Endothelial cell of umbilical vein (primary cell): ENCODE results near the gene HEYL.

Experiments used
- CTCF ChIP-seq, 2 donors: IDR thresholded peaks; 1 replicate in 1 of 2; 2 replicates in 1 of 2; pipeline ENCODE4 v1.5.1; 2011; ENCODE audit warnings: low read length in 2 of 2, mild to moderate bottlenecking in 2 of 2, moderate library complexity in 2 of 2, control low read depth in 1 of 2, inconsistent platforms in 1 of 2, low read depth in 1 of 2; ENCODE audit not compliant: insufficient read depth in 1 of 2; ENCODE audit errors: extremely low read depth in 1 of 2
- MYC ChIP-seq: IDR thresholded peaks from one replicate; pipeline ENCODE4 v1.6.1; 2011; ENCODE audit warnings: mild to moderate bottlenecking, low read depth, low read length
- POLR2AphosphoS5 ChIP-seq: IDR thresholded peaks from 2 replicates; pipeline ENCODE4 v1.6.1; 2012; ENCODE audit warnings: low read depth, mild to moderate bottlenecking, control low read depth, low read length, moderate library complexity; ENCODE audit not compliant: insufficient read depth

GRCh38 chr1:39625462-39626273 is 13.8 kb downstream of the HEYL start:
- TF ChIP-seq POLR2AphosphoS5 (no peak), MYC (no peak), CTCF (IDR thresholded peaks at IDR 0.05; ENCODE audit: extremely low read depth in 1 of 2, insufficient read depth in 1 of 2, low read depth in 1 of 2, low read length in 2 of 2) (no peak)
